Liver (tissue), 3 donors: Measurements from ENCODE around the gene FADS3.

Source experiments
- CTCF ChIP-seq: fragments of 150-350 bp; IDR thresholded peaks from 2 replicates; pipeline ENCODE4 v1.5.1; 2017; ENCODE audit warnings: improper control_type of control experiment, low read depth, low read length; ENCODE audit not compliant: missing input control
- EGR1 ChIP-seq, 2 donors: IDR thresholded peaks; 2 replicates each; pipeline ENCODE4 v1.6.1; 2016 to 2018; ENCODE audit warnings: antibody characterized with exemption in 2 of 2, low read depth in 2 of 2
- FOXA1 ChIP-seq: IDR thresholded peaks from 2 replicates; pipeline ENCODE4 v1.6.1; 2016; ENCODE audit warnings: antibody characterized with exemption
- GABPA ChIP-seq, 2 donors: IDR thresholded peaks in 1 of 2; conservative IDR thresholded peaks in 1 of 2; 2 replicates each; pipeline ENCODE4 v1.6.1; 2016; ENCODE audit warnings: antibody characterized with exemption in 2 of 2, mild to moderate bottlenecking in 1 of 2, moderate library complexity in 1 of 2
- JUND ChIP-seq, 2 donors: IDR thresholded peaks; 2 replicates each; pipeline ENCODE4 v1.6.1; 2016; ENCODE audit warnings: antibody characterized with exemption in 2 of 2
- MAX ChIP-seq: IDR thresholded peaks from 2 replicates; pipeline ENCODE4 v1.6.1; 2016; ENCODE audit warnings: antibody characterized with exemption
- RAD21 ChIP-seq, 2 donors: IDR thresholded peaks; 2 replicates each; pipeline ENCODE4 v1.6.1; 2016; ENCODE audit warnings: antibody characterized with exemption in 2 of 2, mild to moderate bottlenecking in 2 of 2
- RXRA ChIP-seq, 2 donors: IDR thresholded peaks; 2 replicates each; pipeline ENCODE4 v1.6.1; 2017 to 2018; ENCODE audit warnings: antibody characterized with exemption in 2 of 2, mild to moderate bottlenecking in 1 of 2
- SP1 ChIP-seq: IDR thresholded peaks from 2 replicates; pipeline ENCODE4 v1.6.1; 2018; ENCODE audit warnings: antibody characterized with exemption, mild to moderate bottlenecking
- TAF1 ChIP-seq: conservative IDR thresholded peaks from 2 replicates; pipeline ENCODE4 v1.6.1; 2016; ENCODE audit warnings: antibody characterized with exemption, mild to moderate bottlenecking
- YY1 ChIP-seq: IDR thresholded peaks from 2 replicates; pipeline ENCODE4 v1.6.1; 2016; ENCODE audit warnings: antibody characterized with exemption, mild to moderate bottlenecking
- TF ChIP-seq, protein P1 (sequence below): IDR thresholded peaks from 2 replicates; pipeline ENCODE4 v1.6.1; 2016; ENCODE audit warnings: antibody characterized with exemption, mild to moderate bottlenecking
- TF ChIP-seq, protein P2 (sequence below): IDR thresholded peaks from 2 replicates; pipeline ENCODE4 v1.6.1; 2016; ENCODE audit warnings: antibody characterized with exemption
- TF ChIP-seq, protein P3 (sequence below): IDR thresholded peaks from 2 replicates; pipeline ENCODE4 v1.6.1; 2016; ENCODE audit warnings: antibody characterized with exemption
- donor health status: healthy.
- donor health status: healthy.

DNA sequence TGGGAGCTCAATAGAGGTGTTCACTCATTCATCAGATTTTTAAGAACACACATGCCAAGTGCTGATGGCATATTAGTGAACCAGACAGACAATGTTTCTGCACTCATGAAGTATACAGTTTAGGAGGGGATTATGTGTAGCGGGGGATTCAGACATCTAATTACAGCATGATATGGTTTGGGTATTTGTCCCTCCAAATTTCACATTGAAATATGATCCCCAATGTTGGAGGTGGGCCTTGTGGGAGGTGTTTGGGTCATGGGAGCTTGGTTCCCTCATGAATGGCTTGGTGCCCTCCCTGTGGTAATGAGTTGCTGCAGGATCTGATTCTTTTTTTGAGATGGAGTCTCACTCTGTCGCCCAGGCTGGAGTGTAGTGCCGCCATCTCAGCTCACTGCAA lies 34.9 kb upstream of the FADS3 start:
- TF ChIP-seq, protein P1, sequence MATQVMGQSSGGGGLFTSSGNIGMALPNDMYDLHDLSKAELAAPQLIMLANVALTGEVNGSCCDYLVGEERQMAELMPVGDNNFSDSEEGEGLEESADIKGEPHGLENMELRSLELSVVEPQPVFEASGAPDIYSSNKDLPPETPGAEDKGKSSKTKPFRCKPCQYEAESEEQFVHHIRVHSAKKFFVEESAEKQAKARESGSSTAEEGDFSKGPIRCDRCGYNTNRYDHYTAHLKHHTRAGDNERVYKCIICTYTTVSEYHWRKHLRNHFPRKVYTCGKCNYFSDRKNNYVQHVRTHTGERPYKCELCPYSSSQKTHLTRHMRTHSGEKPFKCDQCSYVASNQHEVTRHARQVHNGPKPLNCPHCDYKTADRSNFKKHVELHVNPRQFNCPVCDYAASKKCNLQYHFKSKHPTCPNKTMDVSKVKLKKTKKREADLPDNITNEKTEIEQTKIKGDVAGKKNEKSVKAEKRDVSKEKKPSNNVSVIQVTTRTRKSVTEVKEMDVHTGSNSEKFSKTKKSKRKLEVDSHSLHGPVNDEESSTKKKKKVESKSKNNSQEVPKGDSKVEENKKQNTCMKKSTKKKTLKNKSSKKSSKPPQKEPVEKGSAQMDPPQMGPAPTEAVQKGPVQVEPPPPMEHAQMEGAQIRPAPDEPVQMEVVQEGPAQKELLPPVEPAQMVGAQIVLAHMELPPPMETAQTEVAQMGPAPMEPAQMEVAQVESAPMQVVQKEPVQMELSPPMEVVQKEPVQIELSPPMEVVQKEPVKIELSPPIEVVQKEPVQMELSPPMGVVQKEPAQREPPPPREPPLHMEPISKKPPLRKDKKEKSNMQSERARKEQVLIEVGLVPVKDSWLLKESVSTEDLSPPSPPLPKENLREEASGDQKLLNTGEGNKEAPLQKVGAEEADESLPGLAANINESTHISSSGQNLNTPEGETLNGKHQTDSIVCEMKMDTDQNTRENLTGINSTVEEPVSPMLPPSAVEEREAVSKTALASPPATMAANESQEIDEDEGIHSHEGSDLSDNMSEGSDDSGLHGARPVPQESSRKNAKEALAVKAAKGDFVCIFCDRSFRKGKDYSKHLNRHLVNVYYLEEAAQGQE, result no peak
- TF ChIP-seq, protein P2, sequence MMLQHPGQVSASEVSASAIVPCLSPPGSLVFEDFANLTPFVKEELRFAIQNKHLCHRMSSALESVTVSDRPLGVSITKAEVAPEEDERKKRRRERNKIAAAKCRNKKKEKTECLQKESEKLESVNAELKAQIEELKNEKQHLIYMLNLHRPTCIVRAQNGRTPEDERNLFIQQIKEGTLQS, result no peak
- no peak for TF ChIP-seq CTCF
- no peak for TF ChIP-seq RAD21 (IDR thresholded peaks at IDR 0.05)
- no peak for TF ChIP-seq YY1
- no peak for TF ChIP-seq FOXA1
- TF ChIP-seq SP1, result no peak
- no peak for TF ChIP-seq TAF1
- no peak for TF ChIP-seq MAX
- TF ChIP-seq RXRA (IDR thresholded peaks at IDR 0.05), result no peak
- TF ChIP-seq EGR1 (IDR thresholded peaks at IDR 0.05; ENCODE audit: low read depth in 2 of 2), result no peak
- TF ChIP-seq, protein P3, sequence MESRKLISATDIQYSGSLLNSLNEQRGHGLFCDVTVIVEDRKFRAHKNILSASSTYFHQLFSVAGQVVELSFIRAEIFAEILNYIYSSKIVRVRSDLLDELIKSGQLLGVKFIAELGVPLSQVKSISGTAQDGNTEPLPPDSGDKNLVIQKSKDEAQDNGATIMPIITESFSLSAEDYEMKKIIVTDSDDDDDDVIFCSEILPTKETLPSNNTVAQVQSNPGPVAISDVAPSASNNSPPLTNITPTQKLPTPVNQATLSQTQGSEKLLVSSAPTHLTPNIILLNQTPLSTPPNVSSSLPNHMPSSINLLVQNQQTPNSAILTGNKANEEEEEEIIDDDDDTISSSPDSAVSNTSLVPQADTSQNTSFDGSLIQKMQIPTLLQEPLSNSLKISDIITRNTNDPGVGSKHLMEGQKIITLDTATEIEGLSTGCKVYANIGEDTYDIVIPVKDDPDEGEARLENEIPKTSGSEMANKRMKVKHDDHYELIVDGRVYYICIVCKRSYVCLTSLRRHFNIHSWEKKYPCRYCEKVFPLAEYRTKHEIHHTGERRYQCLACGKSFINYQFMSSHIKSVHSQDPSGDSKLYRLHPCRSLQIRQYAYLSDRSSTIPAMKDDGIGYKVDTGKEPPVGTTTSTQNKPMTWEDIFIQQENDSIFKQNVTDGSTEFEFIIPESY, result no peak
- TF ChIP-seq JUND (IDR thresholded peaks at IDR 0.05), result no peak
- TF ChIP-seq GABPA (IDR thresholded peaks at IDR 0.05 in 1 of 2, conservative IDR thresholded peaks at IDR 0.05 in 1 of 2), result no peak
